HEK293 (cell line): ENCODE measurements around the gene ZNF764.

ENCODE experiments used
- ATF2 ChIP-seq: fragments of 450-650 bp; formaldehyde crosslinking; IDR thresholded peaks from 2 replicates; pipeline ENCODE4 v1.5.1; 2016; ENCODE audit warnings: missing biosample characterization, missing genetic modification characterization, low read depth
- EGR2 ChIP-seq: fragments of 450-650 bp; formaldehyde crosslinking; IDR thresholded peaks from 2 replicates; pipeline ENCODE4 v1.5.1; 2016; ENCODE audit warnings: low read depth, missing biosample characterization, missing genetic modification characterization
- GLIS1 ChIP-seq: fragments of 450-650 bp; formaldehyde crosslinking; IDR thresholded peaks from 2 replicates; pipeline ENCODE4 v1.5.1; 2016; ENCODE audit warnings: missing biosample characterization, missing genetic modification characterization
- HIC1 ChIP-seq: fragments of 450-650 bp; formaldehyde crosslinking; IDR thresholded peaks from 2 replicates; pipeline ENCODE4 v1.5.1; 2016; ENCODE audit warnings: missing biosample characterization, missing genetic modification characterization
- HOXA7 ChIP-seq: sonication (generic); formaldehyde crosslinking; IDR thresholded peaks from 2 replicates; pipeline ENCODE4 v1.8.1; 2022; ENCODE audit warnings: missing genetic modification reagents, borderline replicate concordance
- MZF1 ChIP-seq: fragments of 450-650 bp; formaldehyde crosslinking; IDR thresholded peaks from 2 replicates; pipeline ENCODE4 v1.5.1; 2017; ENCODE audit warnings: missing biosample characterization, missing genetic modification characterization, borderline replicate concordance
- TRIM28 ChIP-seq: IDR thresholded peaks from 2 replicates; pipeline ENCODE4 v1.6.1; 2011; ENCODE audit warnings: low read length, control low read depth, borderline replicate concordance
- YY2 ChIP-seq: fragments of 450-650 bp; formaldehyde crosslinking; IDR thresholded peaks from 2 replicates; pipeline ENCODE4 v1.5.1; 2016; ENCODE audit warnings: missing biosample characterization, missing genetic modification characterization
- ZBTB44 ChIP-seq: fragments of 450-650 bp; IDR thresholded peaks from 2 replicates; pipeline ENCODE4 v1.5.1; 2018; ENCODE audit warnings: missing biosample characterization, mild to moderate bottlenecking, missing genetic modification characterization
- ZBTB6 ChIP-seq: fragments of 450-650 bp; formaldehyde crosslinking; IDR thresholded peaks from 2 replicates; pipeline ENCODE4 v1.5.1; 2017; ENCODE audit warnings: missing biosample characterization, missing genetic modification characterization
- ZFHX2 ChIP-seq: fragments of 450-650 bp; formaldehyde crosslinking; conservative IDR thresholded peaks from 2 replicates; pipeline ENCODE4 v1.5.1; 2016; ENCODE audit warnings: missing biosample characterization, missing genetic modification characterization
- ZFP3 ChIP-seq: fragments of 450-650 bp; formaldehyde crosslinking; IDR thresholded peaks from 2 replicates; pipeline ENCODE4 v1.5.1; 2016; ENCODE audit warnings: low read depth, missing biosample characterization, missing genetic modification characterization
- ZNF140 ChIP-seq: fragments of 450-650 bp; formaldehyde crosslinking; IDR thresholded peaks from 2 replicates; pipeline ENCODE4 v1.5.1; 2016; ENCODE audit warnings: missing biosample characterization, missing genetic modification characterization
- ZNF148 ChIP-seq: fragments of 450-650 bp; formaldehyde crosslinking; IDR thresholded peaks from 2 replicates; pipeline ENCODE4 v1.5.0; 2017; ENCODE audit warnings: missing biosample characterization, missing genetic modification characterization, borderline replicate concordance
- ZNF175 ChIP-seq: fragments of 450-650 bp; formaldehyde crosslinking; IDR thresholded peaks from 2 replicates; pipeline ENCODE4 v1.5.1; 2016; ENCODE audit warnings: missing biosample characterization, missing genetic modification characterization
- ZNF404 ChIP-seq: fragments of 450-650 bp; formaldehyde crosslinking; IDR thresholded peaks from 2 replicates; pipeline ENCODE4 v1.5.1; 2017; ENCODE audit warnings: missing biosample characterization, missing genetic modification characterization
- ZNF433 ChIP-seq: fragments of 450-650 bp; formaldehyde crosslinking; IDR thresholded peaks from 2 replicates; pipeline ENCODE4 v1.5.1; 2016; ENCODE audit warnings: missing biosample characterization, missing genetic modification characterization, low read depth
- ZNF521 ChIP-seq: fragments of 450-650 bp; formaldehyde crosslinking; IDR thresholded peaks from 2 replicates; pipeline ENCODE4 v1.5.1; 2017; ENCODE audit warnings: missing biosample characterization, mild to moderate bottlenecking, missing genetic modification characterization
- ZNF530 ChIP-seq: fragments of 450-650 bp; formaldehyde crosslinking; IDR thresholded peaks from 2 replicates; pipeline ENCODE4 v1.5.1; 2016; ENCODE audit warnings: low read depth, missing biosample characterization, missing genetic modification characterization
- ZNF549 ChIP-seq: fragments of 450-650 bp; IDR thresholded peaks from 2 replicates; pipeline ENCODE4 v1.5.1; 2018; ENCODE audit warnings: missing biosample characterization, missing genetic modification characterization, mild to moderate bottlenecking, inconsistent platforms, moderate library complexity
- ZNF580 ChIP-seq: fragments of 450-650 bp; formaldehyde crosslinking; IDR thresholded peaks from 2 replicates; pipeline ENCODE4 v1.5.1; 2016; ENCODE audit warnings: missing biosample characterization, missing genetic modification characterization
- ZNF585B ChIP-seq: fragments of 450-650 bp; formaldehyde crosslinking; IDR thresholded peaks from 2 replicates; pipeline ENCODE4 v1.5.1; 2016; ENCODE audit warnings: missing biosample characterization, missing genetic modification characterization
- ZNF654 ChIP-seq: fragments of 450-650 bp; formaldehyde crosslinking; IDR thresholded peaks from 2 replicates; pipeline ENCODE4 v1.5.1; 2016; ENCODE audit warnings: low read depth, missing biosample characterization, missing genetic modification characterization
- ZNF792 ChIP-seq: fragments of 450-650 bp; formaldehyde crosslinking; IDR thresholded peaks from 2 replicates; pipeline ENCODE4 v1.5.1; 2016; ENCODE audit warnings: missing biosample characterization, missing genetic modification characterization
- ZSCAN18 ChIP-seq: fragments of 450-650 bp; formaldehyde crosslinking; IDR thresholded peaks from 2 replicates; pipeline ENCODE4 v1.5.1; 2016; ENCODE audit warnings: missing biosample characterization, missing genetic modification characterization
- ZSCAN5A ChIP-seq: fragments of 450-650 bp; formaldehyde crosslinking; IDR thresholded peaks from 2 replicates; pipeline ENCODE4 v1.5.1; 2016; ENCODE audit warnings: missing biosample characterization, missing genetic modification characterization
- ZXDB ChIP-seq: fragments of 450-650 bp; formaldehyde crosslinking; IDR thresholded peaks from 2 replicates; pipeline ENCODE4 v1.5.1; 2016; ENCODE audit warnings: missing biosample characterization, missing genetic modification characterization

ZNF764 gene

GRCh38 chr16:30526823-30527634 lies 31.1 kb downstream of the ZNF764 start (continued):
- TF ChIP-seq HIC1 (tag by site-specific recombination) (no peak; the same call in 1 of the 2 replicates), ZNF175 (no peak), ZNF549 (tag by site-specific recombination) (no peak), ZSCAN5A (tag by site-specific recombination) (peak; percentile 93), ZNF654 (tag by site-specific recombination) (no peak), EGR2 (tag by site-specific recombination) (peak; percentile 77), ZBTB6 (tag by site-specific recombination) (peak; percentile 97), ZNF792 (tag by site-specific recombination) (peak; percentile 75; the same call in 1 of the 2 replicates), ZNF580 (tag by site-specific recombination) (0 out of 2 replicates have a peak, but pooled peaks have one; percentile 45), ZXDB (tag by site-specific recombination) (peak; percentile 89), ZNF530 (no peak), ZNF148 (tag by site-specific recombination) (no peak), HOXA7 (CRISPR knock-in tag) (no peak), ZNF404 (no peak), ZSCAN18 (tag by site-specific recombination) (0 out of 2 replicates have a peak, but pooled peaks have one; percentile 26), ATF2 (tag by site-specific recombination) (no peak), ZFHX2 (peak; percentile 62), ZNF140 (no peak), ZNF521 (tag by site-specific recombination) (no peak), ZFP3 (tag by site-specific recombination) (no peak), YY2 (tag by site-specific recombination) (peak; percentile 60), ZNF585B (tag by site-specific recombination) (no peak), ZNF433 (tag by site-specific recombination) (no peak), MZF1 (tag by site-specific recombination) (no peak), ZBTB44 (tag by site-specific recombination) (no peak), GLIS1 (peak; percentile 68), TRIM28 (peak; percentile 39; the same call in 1 of the 2 replicates)
